Measurements from ENCODE around the gene PIK3R1. TPM values are rescaled to one million over a fixed set of nuclear protein-coding genes. Genes with fewer than 3 reads are reported as not detected.
A peak's percentile ranks its signal among the peaks of the same experiment; 100 is the strongest.

PIK3R1 gene
- total RNA-seq, 1 donor from 2014 or later: 24.2 TPM

- Histone ChIP-seq H3K4me2 (no peak overlapping the region), H3F3A (ENCODE audit: low read depth) (no peaks in the 10 kb centered on the region), H3K9ac (no peak overlapping the region), H3K27ac (no peak overlapping the region), H4K20me1 (ENCODE audit: low read depth) (no peaks in the 10 kb centered on the region), H3K4me1 (no peaks in the 10 kb centered on the region), H3K27me3 (no peaks in the 10 kb centered on the region), H3K36me3 (no peaks in the 10 kb centered on the region), H3K4me3 (no peak overlapping the region), H3K79me2 (ENCODE audit: low read depth) (no peaks in the 10 kb centered on the region), H2AFZ (replicated peaks) (no peak overlapping the region), H3K9me3 (ENCODE audit: low read depth) (peaks cover 4% of the 10 kb centered on the region)
- no peak for DNase-seq (ENCODE audit: low spot score)
- H3K36me3 Mint-ChIP-seq: no peaks in the 10 kb centered on the region
- H3K9me3 Mint-ChIP-seq: peaks cover 8% of the 10 kb centered on the region
- H3K27me3 Mint-ChIP-seq (ENCODE audit: insufficient read depth, low read depth): peaks cover 4% of the 10 kb centered on the region
- H3K4me1 Mint-ChIP-seq: peaks cover 12% of the 10 kb centered on the region
- no peak overlapping the region for H3K27ac Mint-ChIP-seq
- H3K4me3 Mint-ChIP-seq: no peak overlapping the region
- TF ChIP-seq, protein P1, sequence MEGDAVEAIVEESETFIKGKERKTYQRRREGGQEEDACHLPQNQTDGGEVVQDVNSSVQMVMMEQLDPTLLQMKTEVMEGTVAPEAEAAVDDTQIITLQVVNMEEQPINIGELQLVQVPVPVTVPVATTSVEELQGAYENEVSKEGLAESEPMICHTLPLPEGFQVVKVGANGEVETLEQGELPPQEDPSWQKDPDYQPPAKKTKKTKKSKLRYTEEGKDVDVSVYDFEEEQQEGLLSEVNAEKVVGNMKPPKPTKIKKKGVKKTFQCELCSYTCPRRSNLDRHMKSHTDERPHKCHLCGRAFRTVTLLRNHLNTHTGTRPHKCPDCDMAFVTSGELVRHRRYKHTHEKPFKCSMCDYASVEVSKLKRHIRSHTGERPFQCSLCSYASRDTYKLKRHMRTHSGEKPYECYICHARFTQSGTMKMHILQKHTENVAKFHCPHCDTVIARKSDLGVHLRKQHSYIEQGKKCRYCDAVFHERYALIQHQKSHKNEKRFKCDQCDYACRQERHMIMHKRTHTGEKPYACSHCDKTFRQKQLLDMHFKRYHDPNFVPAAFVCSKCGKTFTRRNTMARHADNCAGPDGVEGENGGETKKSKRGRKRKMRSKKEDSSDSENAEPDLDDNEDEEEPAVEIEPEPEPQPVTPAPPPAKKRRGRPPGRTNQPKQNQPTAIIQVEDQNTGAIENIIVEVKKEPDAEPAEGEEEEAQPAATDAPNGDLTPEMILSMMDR (IDR thresholded peaks at IDR 0.05): no peak
- no peak for TF ChIP-seq EZH2phosphoT487 (IDR thresholded peaks at IDR 0.05)
- no peak for TF ChIP-seq EZH2 (IDR thresholded peaks at IDR 0.05)
Observed at GRCh38 chr5:68317646-68318045, 102.1 kb downstream of the PIK3R1 start.

- Histone ChIP-seq H3K4me3 (no peak overlapping the region), H4K20me1 (ENCODE audit: low read depth) (no peaks in the 10 kb centered on the region), H3K27ac (no peak overlapping the region), H3K79me2 (ENCODE audit: low read depth) (no peaks in the 10 kb centered on the region), H3K9ac (no peak overlapping the region), H3K4me1 (no peaks in the 10 kb centered on the region), H3F3A (ENCODE audit: low read depth) (no peaks in the 10 kb centered on the region), H3K4me2 (no peak overlapping the region), H3K9me3 (ENCODE audit: low read depth) (peaks cover 4% of the 10 kb centered on the region), H2AFZ (replicated peaks) (no peak overlapping the region), H3K36me3 (no peaks in the 10 kb centered on the region), H3K27me3 (no peaks in the 10 kb centered on the region)
- peaks cover 5% of the 10 kb centered on the region for H3K9me3 Mint-ChIP-seq
- H3K27me3 Mint-ChIP-seq (ENCODE audit: insufficient read depth, low read depth): peaks cover 4% of the 10 kb centered on the region
- no peak overlapping the region for H3K4me3 Mint-ChIP-seq
- peaks cover 7% of the 10 kb centered on the region for H3K4me1 Mint-ChIP-seq
- no peaks in the 10 kb centered on the region for H3K36me3 Mint-ChIP-seq
- no peak overlapping the region for H3K27ac Mint-ChIP-seq
- DNase-seq (ENCODE audit: low spot score): no peak
- TF ChIP-seq, protein P1 (IDR thresholded peaks at IDR 0.05): no peak
- TF ChIP-seq EZH2 (IDR thresholded peaks at IDR 0.05) (no peak), EZH2phosphoT487 (IDR thresholded peaks at IDR 0.05) (no peak)
Observed at GRCh38 chr5:68318955-68319705, 103.6 kb downstream of the PIK3R1 start.

- H3K4me2 ChIP-seq: no peak overlapping the region
- peak overlapping the region; percentile 8 for H3K27ac Mint-ChIP-seq
Observed at GRCh38 chr5:68319706-68320412, 104.3 kb downstream of the PIK3R1 start.

More at GRCh38 chr5:68319706-68320412, 104.3 kb downstream of the PIK3R1 start:
- no peak overlapping the region for H3K9ac ChIP-seq
- H3K79me2 ChIP-seq (ENCODE audit: low read depth): no peaks in the 10 kb centered on the region
- no peak overlapping the region for H3K27ac ChIP-seq
- H3K9me3 Mint-ChIP-seq: peaks cover 12% of the 10 kb centered on the region
- TF ChIP-seq EZH2phosphoT487 (IDR thresholded peaks at IDR 0.05): no peak
- TF ChIP-seq, protein P1 (IDR thresholded peaks at IDR 0.05): no peak
- no peak for TF ChIP-seq EZH2 (IDR thresholded peaks at IDR 0.05)
- H3K27me3 Mint-ChIP-seq (ENCODE audit: insufficient read depth, low read depth): peaks cover 4% of the 10 kb centered on the region
- H3K4me1 Mint-ChIP-seq: peaks cover 7% of the 10 kb centered on the region
- H3K4me1 ChIP-seq: no peaks in the 10 kb centered on the region
- no peaks in the 10 kb centered on the region for H3K36me3 ChIP-seq
- no peak overlapping the region for H3K4me3 ChIP-seq
- H3K4me3 Mint-ChIP-seq: no peak overlapping the region
- no peaks in the 10 kb centered on the region for H3K27me3 ChIP-seq
- peaks cover 4% of the 10 kb centered on the region for H3K9me3 ChIP-seq (ENCODE audit: low read depth)
- no peak overlapping the region for H2AFZ ChIP-seq (replicated peaks)
- no peaks in the 10 kb centered on the region for H4K20me1 ChIP-seq (ENCODE audit: low read depth)
- H3F3A ChIP-seq (ENCODE audit: low read depth): no peaks in the 10 kb centered on the region
- H3K36me3 Mint-ChIP-seq: no peaks in the 10 kb centered on the region
- no peak for DNase-seq (ENCODE audit: low spot score)

All from neural progenitor cell (in vitro differentiated cells).